Activated CD4-positive, alpha-beta T cell treated with anti-CD3 and anti-CD28 coated beads for 36 hours (primary cell): ENCODE measurements around the gene RBM20. TPM values are rescaled to one million over a fixed set of nuclear protein-coding genes. Genes with fewer than 3 reads are reported as not detected.

Experiments used
- ATAC-seq: fragments of 200-7000 bp; cut with Tn5 transposase; one replicate; pipeline ENCODE4 v1.10.0; 2021; ENCODE audit warnings: mild to moderate bottlenecking, moderate library complexity
- CTCF ChIA-PET: fragments of 350-600 bp; sonication (Branson Sonifier 250); formaldehyde crosslinking; loops from one replicate; lab custom pipeline; 2021; ENCODE audit warnings: antibody characterized with exemption; lab: Charles Lee
- POLR2A ChIA-PET: fragments of 350-600 bp; sonication (Branson Sonifier 250); formaldehyde crosslinking; loops from one replicate; lab custom pipeline; 2021; ENCODE audit warnings: antibody characterized with exemption, inconsistent platforms; lab: Charles Lee
- DNase-seq: peaks from one replicate; pipeline ENCODE4 v3.0.0-alpha.2; 2020
- H3K27ac Mint-ChIP-seq: one replicate; pipeline ENCODE4 v1.8.0; 2021; ENCODE audit warnings: mixed read lengths
- H3K27me3 Mint-ChIP-seq: one replicate; pipeline ENCODE4 v1.8.0; 2021; ENCODE audit warnings: mixed read lengths
- H3K36me3 Mint-ChIP-seq: one replicate; pipeline ENCODE4 v1.8.0; 2021; ENCODE audit warnings: low read depth, mixed read lengths
- H3K4me1 Mint-ChIP-seq: one replicate; pipeline ENCODE4 v1.8.0; 2021; ENCODE audit warnings: mixed read lengths
- H3K4me3 Mint-ChIP-seq: one replicate; pipeline ENCODE4 v1.8.0; 2021; ENCODE audit warnings: mild to moderate bottlenecking, moderate library complexity, mixed read lengths
- H3K9me3 Mint-ChIP-seq: one replicate; pipeline ENCODE4 v1.8.0; 2021; ENCODE audit warnings: low read depth, mixed read lengths
- intact Hi-C, 2 experiments: fragments of 100-400 bp; cut with DNase I in 1 of 2; cut with micrococcal nuclease in 1 of 2; formaldehyde crosslinking; loops; one replicate each; pipeline versions ENCODE4 v1.14.2 to v1.15.1; 2022 to 2024; cut with DNase I, micrococcal nuclease
- total RNA-seq, 2 experiments: library from RNA; stranded (reverse); gene quantifications; one replicate each; pipeline ENCODE4 v1.2.3, GENCODE V29; 2021

RBM20 gene
- total RNA-seq, 2 experiments from 2014 or later, result 0.05 to 0.40 TPM

DNA sequence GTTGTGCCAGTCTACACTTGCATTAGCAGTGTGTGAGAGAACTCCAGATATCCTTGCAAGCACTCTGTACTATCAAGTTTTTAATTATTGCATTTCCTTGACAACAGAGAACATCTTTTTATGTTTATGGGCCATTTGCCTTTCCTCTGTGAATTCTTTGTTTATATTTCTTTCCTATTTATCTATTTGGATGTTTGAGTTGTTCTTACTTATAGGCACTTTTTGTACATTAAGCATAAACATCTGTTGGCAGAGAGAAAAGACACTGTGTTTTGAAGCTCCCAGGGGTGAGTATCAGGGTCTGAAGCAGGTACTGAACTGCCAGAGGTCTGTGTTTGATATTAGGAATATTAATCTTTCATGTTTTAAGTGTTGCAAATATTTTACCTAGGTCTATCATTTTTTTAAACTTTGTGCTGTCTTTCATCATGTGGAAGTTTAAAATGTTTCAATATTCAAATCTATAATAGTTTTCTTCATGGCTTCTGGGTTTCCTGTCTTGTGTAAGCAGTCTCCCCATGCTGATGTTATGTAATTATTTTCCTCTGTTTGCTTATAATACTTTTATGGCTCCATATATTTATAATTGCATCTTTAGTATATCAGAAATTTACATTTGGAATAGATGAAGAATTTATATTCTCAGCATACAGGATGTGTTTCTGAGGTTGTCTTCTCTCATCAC, 209.9 kb downstream of the RBM20 start:
- no peak for DNase-seq
- Mint-ChIP-seq H3K27ac (no peak overlapping the region), H3K27me3 (no peaks in the 10 kb centered on the region), H3K4me3 (no peak overlapping the region), H3K36me3 (peaks cover 11% of the 10 kb centered on the region), H3K4me1 (peaks cover 77% of the 10 kb centered on the region), H3K9me3 (peaks cover 7% of the 10 kb centered on the region)
- ChIA-PET POLR2A (interaction anchor here (0.6 kb wide), 1 partner anchor 277 kb away, joined by 4 read pairs; no protein-coding TSS in a partner anchor), CTCF (interaction anchor here (0.6 to 2.7 kb wide), 4 partner anchors 8 to 12 kb away, joined by 3 to 15 read pairs (median 4); no protein-coding TSS in a partner anchor)
- ATAC-seq, result no peak
- intact Hi-C loops, result no loop called here

DNA sequence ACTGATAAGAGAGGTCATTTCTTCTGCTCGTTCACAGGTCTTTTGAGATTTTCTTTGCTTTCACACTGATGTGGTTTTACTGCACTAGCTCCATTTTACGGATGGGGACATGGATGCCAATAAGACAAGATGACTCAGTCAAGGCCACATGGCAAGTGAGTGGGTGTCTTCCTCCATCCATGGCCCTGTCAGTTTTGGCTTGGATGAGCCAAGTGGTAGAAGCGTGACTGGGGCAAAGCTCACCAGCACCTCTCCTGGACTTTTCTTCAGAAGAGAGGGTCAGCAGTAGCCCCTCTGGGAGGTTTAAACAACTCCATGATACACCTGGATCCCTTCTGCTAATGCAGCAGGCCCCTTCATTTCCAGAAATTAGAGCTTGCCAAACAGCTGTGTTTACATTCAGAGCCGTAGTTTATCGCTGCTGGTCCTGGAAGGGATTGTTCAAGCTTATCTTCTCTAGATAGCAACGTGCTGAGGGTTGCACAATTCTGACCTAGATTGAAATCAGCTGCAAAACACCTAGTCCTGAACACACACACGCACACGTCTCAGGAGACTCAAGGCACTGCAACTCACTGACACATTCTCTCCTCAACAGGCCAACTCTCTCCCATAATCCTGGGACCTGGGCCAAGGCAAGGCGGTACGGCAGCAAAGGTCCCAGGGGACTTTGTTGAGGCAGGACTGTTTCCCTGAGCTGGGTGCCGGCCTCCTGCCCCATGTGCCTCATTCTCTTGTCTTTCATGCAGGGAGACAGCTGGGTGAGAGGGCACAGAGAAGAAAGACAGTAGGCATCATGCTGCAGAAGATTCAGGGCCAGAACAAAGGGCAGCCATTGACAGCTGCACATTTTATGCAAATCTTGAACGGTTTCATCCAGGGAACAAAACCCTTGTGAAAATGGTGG, 213.4 kb downstream of the RBM20 start:
- Mint-ChIP-seq H3K4me3 (no peak overlapping the region), H3K36me3 (peaks cover 13% of the 10 kb centered on the region), H3K4me1 (peaks cover 83% of the 10 kb centered on the region), H3K27me3 (no peaks in the 10 kb centered on the region), H3K9me3 (peaks cover 7% of the 10 kb centered on the region), H3K27ac (peak overlapping the region; percentile 84)
- CTCF ChIA-PET, result interaction anchor here (0.7 to 2.4 kb wide), 12 partner anchors 10 to 185 kb away, joined by 3 to 11 read pairs (median 4); no protein-coding TSS in a partner anchor
- peak; percentile 57 for ATAC-seq
- DNase-seq, result peak; percentile 53
- intact Hi-C loops, result no loop called here
- POLR2A ChIA-PET, result interaction anchor here (0.9 to 2.0 kb wide), 4 partner anchors 10 to 100 kb away, joined by 3 to 8 read pairs (median 4); partner anchors contain the start of gene PDCD4

DNA sequence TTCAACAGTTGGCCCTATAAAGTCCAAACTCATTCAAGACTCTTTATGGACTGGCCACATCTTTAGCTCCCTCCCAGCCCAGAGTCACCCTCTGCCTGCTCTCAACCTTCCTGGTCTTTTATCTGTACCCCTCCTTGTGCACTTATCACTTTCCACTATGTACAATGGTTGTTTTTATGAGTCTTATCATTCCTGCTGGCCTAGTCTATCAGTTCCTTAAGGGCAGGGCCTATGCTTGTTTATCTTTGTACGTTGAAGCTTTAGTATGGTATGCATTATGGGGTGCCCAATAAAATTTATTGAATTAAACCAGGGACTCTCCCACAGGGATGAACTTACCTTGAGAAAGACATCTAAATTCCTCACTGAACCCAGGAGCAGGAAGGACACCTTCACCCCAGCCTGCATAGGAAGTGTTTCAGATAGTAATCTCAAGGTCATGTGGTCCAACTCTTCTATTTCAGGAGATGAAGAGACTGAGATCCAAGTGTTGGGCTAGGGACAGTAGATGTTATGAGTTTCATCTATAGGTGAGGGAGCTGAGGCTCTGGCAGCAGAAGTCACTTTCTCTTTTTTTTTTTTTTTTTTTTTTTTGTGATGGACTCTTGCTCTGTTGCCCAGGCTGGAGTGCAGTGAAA, 214.3 kb downstream of the RBM20 start:
- Mint-ChIP-seq H3K9me3 (peaks cover 7% of the 10 kb centered on the region), H3K27me3 (no peaks in the 10 kb centered on the region), H3K4me1 (peaks cover 83% of the 10 kb centered on the region), H3K27ac (peak overlapping the region; percentile 84), H3K36me3 (peaks cover 13% of the 10 kb centered on the region), H3K4me3 (no peak overlapping the region)
- ChIA-PET CTCF (interaction anchor here (1.0 to 2.4 kb wide), 8 partner anchors 9 to 186 kb away, joined by 3 to 11 read pairs (median 7); no protein-coding TSS in a partner anchor), POLR2A (interaction anchor here (1.3 to 2.0 kb wide), 4 partner anchors 9 to 15 kb away, joined by 3 to 8 read pairs (median 4); partner anchors contain the start of gene PDCD4)
- DNase-seq (no peak), ATAC-seq (no peak)
- intact Hi-C loops, result no loop called here

GRCh38 chr10:110859206-110859972, 215.3 kb downstream of the RBM20 start:
- ChIA-PET POLR2A (interaction anchor here (1.4 to 2.0 kb wide), 2 partner anchors 8 to 12 kb away, joined by 3 to 6 read pairs; partner anchors contain the start of gene PDCD4), CTCF (interaction anchor here (0.7 to 2.4 kb wide), 6 partner anchors 17 to 187 kb away, joined by 3 to 11 read pairs (median 3); no protein-coding TSS in a partner anchor)
- Mint-ChIP-seq H3K4me3 (no peak overlapping the region), H3K9me3 (peaks cover 7% of the 10 kb centered on the region), H3K36me3 (peaks cover 13% of the 10 kb centered on the region), H3K27me3 (no peaks in the 10 kb centered on the region), H3K27ac (peak overlapping the region; percentile 84), H3K4me1 (peaks cover 83% of the 10 kb centered on the region)
- DNase-seq, result no peak
- intact Hi-C loops, result no loop called here
- ATAC-seq, result no peak

DNA sequence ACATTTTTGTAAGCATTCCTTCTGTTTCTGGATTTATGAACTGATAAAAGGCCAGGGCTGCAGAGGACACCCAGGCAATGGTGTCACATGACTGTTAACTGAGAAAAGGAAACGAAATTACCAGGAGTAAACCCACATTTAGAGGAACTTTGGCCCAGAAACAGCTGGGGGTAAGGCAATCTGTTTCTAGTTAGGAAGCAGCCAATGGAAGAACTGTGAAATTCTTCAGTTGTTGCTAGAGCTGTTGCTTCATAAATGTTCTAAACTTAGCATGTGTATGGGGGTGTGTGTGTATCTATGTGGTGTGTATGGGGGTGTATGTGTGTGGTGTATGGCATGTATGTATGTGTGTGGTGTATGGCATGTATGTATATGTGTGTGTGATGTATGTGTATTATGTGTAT, 215.8 kb downstream of the RBM20 start:
- DNase-seq, result no peak
- no peak for ATAC-seq
- peaks cover 86% of the 10 kb centered on the region for H3K4me1 Mint-ChIP-seq
- no peak overlapping the region for H3K4me3 Mint-ChIP-seq
- intact Hi-C loops, result no loop called here
- H3K9me3 Mint-ChIP-seq, result peaks cover 7% of the 10 kb centered on the region
- peak overlapping the region; percentile 84 for H3K27ac Mint-ChIP-seq
- ChIA-PET POLR2A (interaction anchor here (0.6 to 1.4 kb wide), 2 partner anchors 11 to 58 kb away, joined by 3 read pairs; partner anchors contain the start of gene PDCD4), CTCF (interaction anchor here (0.8 kb wide), 1 partner anchor 19 kb away, joined by 3 read pairs; no protein-coding TSS in a partner anchor)
- H3K36me3 Mint-ChIP-seq, result peaks cover 17% of the 10 kb centered on the region
- no peaks in the 10 kb centered on the region for H3K27me3 Mint-ChIP-seq

- ChIA-PET CTCF (interaction anchor here (0.8 to 1.1 kb wide), 5 partner anchors 9 to 115 kb away, joined by 3 to 4 read pairs (median 3); no protein-coding TSS in a partner anchor), POLR2A (interaction anchor here (0.6 to 2.0 kb wide), 3 partner anchors 11 to 58 kb away, joined by 3 to 9 read pairs (median 3); partner anchors contain the start of gene PDCD4)
- no peak overlapping the region for H3K4me3 Mint-ChIP-seq
- H3K9me3 Mint-ChIP-seq, result peaks cover 6% of the 10 kb centered on the region
- H3K36me3 Mint-ChIP-seq, result peaks cover 17% of the 10 kb centered on the region
- DNase-seq (peak; percentile 49), ATAC-seq (peak; percentile 55)
- peaks cover 87% of the 10 kb centered on the region for H3K4me1 Mint-ChIP-seq
- peak overlapping the region; percentile 84 for H3K27ac Mint-ChIP-seq
- H3K27me3 Mint-ChIP-seq, result no peaks in the 10 kb centered on the region
- intact Hi-C loops, result no loop called here
Observed at GRCh38 chr10:110860576-110861241, 216.6 kb downstream of the RBM20 start.

- no peaks in the 10 kb centered on the region for H3K27me3 Mint-ChIP-seq
- intact Hi-C loops, result no loop called here
- no peak overlapping the region for H3K4me3 Mint-ChIP-seq
- H3K4me1 Mint-ChIP-seq, result peaks cover 90% of the 10 kb centered on the region
- peaks cover 13% of the 10 kb centered on the region for H3K36me3 Mint-ChIP-seq
- H3K9me3 Mint-ChIP-seq, result peaks cover 2% of the 10 kb centered on the region
- H3K27ac Mint-ChIP-seq, result peak overlapping the region; percentile 84
- ChIA-PET CTCF (interaction anchor here (0.8 to 1.1 kb wide), 5 partner anchors 8 to 116 kb away, joined by 3 to 4 read pairs (median 3); no protein-coding TSS in a partner anchor), POLR2A (interaction anchor here (2.0 kb wide), 1 partner anchor 10 kb away, joined by 9 read pairs; the partner anchor contains the start of gene PDCD4)
- ATAC-seq, result no peak
- DNase-seq, result no peak
Observed at GRCh38 chr10:110861476-110861875, 217.3 kb downstream of the RBM20 start.

DNA sequence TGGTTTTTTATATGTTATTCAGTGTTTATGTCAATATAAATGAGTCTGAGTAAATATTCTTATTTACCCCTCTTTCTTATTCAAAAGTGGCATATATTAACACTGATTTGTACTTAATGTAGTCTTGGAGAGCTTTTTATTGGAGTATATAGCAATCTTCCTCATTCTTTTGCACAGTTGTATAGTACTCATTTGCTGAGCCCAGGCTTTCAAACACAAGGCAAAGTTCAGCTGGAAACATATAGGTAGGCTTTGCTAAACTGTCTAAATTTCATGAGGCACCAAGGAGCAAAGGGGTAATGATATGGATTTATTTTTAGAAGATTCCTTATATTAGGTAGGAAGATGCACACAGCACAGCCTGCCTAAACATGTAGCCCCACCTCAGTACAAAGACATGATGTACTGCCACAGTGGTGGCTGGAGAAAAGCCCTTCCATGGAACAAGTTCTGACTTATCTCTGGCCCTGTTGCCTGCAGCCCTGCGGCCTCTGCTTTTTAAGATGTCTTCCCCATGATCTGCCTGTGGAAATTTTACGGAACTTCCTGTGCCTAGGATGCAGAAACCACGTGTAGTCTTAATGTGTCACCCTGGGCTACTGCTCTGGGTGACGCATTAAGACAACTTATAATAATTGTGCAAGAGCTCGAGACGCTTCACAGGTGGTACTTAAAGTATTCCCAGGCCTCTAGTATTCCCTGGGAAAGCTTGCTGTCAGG, 218.0 kb downstream of the RBM20 start:
- H3K4me1 Mint-ChIP-seq, result peaks cover 95% of the 10 kb centered on the region
- DNase-seq, result no peak
- ATAC-seq, result no peak
- H3K36me3 Mint-ChIP-seq, result peaks cover 13% of the 10 kb centered on the region
- H3K4me3 Mint-ChIP-seq, result no peak overlapping the region
- peak overlapping the region; percentile 52 for H3K27ac Mint-ChIP-seq
- ChIA-PET POLR2A (interaction anchor here (0.6 to 2.0 kb wide), 2 partner anchors 9 to 297 kb away, joined by 6 to 9 read pairs; partner anchors contain the start of gene PDCD4), CTCF (interaction anchor here (1.0 to 1.1 kb wide), 3 partner anchors 7 to 116 kb away, joined by 3 to 4 read pairs (median 3); no protein-coding TSS in a partner anchor)
- no peaks in the 10 kb centered on the region for H3K27me3 Mint-ChIP-seq
- intact Hi-C loops, result no loop called here
- peaks cover 2% of the 10 kb centered on the region for H3K9me3 Mint-ChIP-seq

DNA sequence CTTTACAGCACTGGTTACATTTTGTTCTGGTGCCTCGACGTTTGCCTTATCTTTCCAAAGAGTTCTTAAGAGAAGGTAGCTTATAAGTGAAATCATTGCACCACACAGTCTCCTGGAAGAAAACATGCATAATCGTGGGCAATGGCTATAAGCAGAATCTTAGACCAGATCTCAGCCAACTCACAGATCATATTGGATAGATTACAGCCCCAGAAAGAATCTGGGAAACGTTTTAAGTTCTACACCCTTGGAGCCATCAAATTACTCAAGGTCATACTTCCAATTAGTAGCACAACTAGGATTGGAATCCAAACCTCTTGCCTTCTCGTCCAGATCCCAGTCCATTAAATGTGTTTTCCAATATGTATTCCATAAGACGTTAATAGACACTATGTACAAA, 218.8 kb downstream of the RBM20 start:
- Mint-ChIP-seq H3K4me1 (peaks cover 95% of the 10 kb centered on the region), H3K27me3 (no peaks in the 10 kb centered on the region), H3K36me3 (peaks cover 6% of the 10 kb centered on the region), H3K9me3 (no peaks in the 10 kb centered on the region), H3K4me3 (no peak overlapping the region), H3K27ac (peak overlapping the region; percentile 99)
- ChIA-PET POLR2A (interaction anchor here (0.6 kb wide), 1 partner anchor 298 kb away, joined by 6 read pairs; no protein-coding TSS in a partner anchor), CTCF (interaction anchor here (0.6 kb wide), 1 partner anchor 536 kb away, joined by 3 read pairs; no protein-coding TSS in a partner anchor)
- intact Hi-C loops, result no loop called here
- DNase-seq (no peak), ATAC-seq (no peak)
